SK-N-SH (cell line): ENCODE data around the gene C1QL3.

ENCODE experiments used
- CHD2 ChIP-seq: fragments of 150-350 bp; IDR thresholded peaks from 2 replicates; pipeline ENCODE4 v1.6.1; 2018; ENCODE audit warnings: low read length; ENCODE audit not compliant: partially characterized antibody
- CTCF ChIP-seq: fragments of 200-600 bp; sonication (generic); IDR thresholded peaks from 2 replicates; pipeline ENCODE4 v1.6.1; 2017; ENCODE audit warnings: antibody characterized with exemption, mild to moderate bottlenecking, moderate library complexity
- EP300 ChIP-seq, 2 experiments: IDR thresholded peaks; 2 replicates each; pipeline versions ENCODE4 v1.4.0 to v1.6.1; 2012; ENCODE audit warnings: borderline replicate concordance in 1 of 2, low read depth in 1 of 2, low read length in 1 of 2
- POLR2AphosphoS5 ChIP-seq: IDR thresholded peaks from 2 replicates; pipeline ENCODE4 v1.6.1; 2012; ENCODE audit warnings: low read depth, low read length
- RCOR1 ChIP-seq: fragments of 150-350 bp; IDR thresholded peaks from 2 replicates; pipeline ENCODE4 v1.6.1; 2017; ENCODE audit warnings: antibody characterized with exemption, low read length
- SIN3A ChIP-seq: IDR thresholded peaks from 2 replicates; pipeline ENCODE4 v1.6.1; 2012; ENCODE audit warnings: low read depth, mild to moderate bottlenecking, low read length, moderate library complexity, borderline replicate concordance
- TCF12 ChIP-seq: IDR thresholded peaks from 2 replicates; pipeline ENCODE4 v1.4.0; 2012
- USF2 ChIP-seq: fragments of 150-350 bp; IDR thresholded peaks from 2 replicates; pipeline ENCODE4 v1.6.1; 2017; ENCODE audit warnings: antibody characterized with exemption, low read length, low read depth, borderline replicate concordance

GRCh38 chr10:16478801-16479200 lies 42.9 kb downstream of the C1QL3 start:
- TF ChIP-seq EP300 (IDR thresholded peaks at IDR 0.05; ENCODE audit: borderline replicate concordance in 1 of 2, low read depth in 1 of 2, low read length in 1 of 2) (no peak), SIN3A (no peak), TCF12 (no peak), CTCF (no peak), RCOR1 (no peak), POLR2AphosphoS5 (no peak), CHD2 (no peak), USF2 (no peak)
